HL-60 (cell line): ENCODE measurements around the gene NF2.

Experiments used
- GABPA ChIP-seq: IDR thresholded peaks from 2 replicates; pipeline ENCODE4 v1.6.1; 2012; ENCODE audit warnings: low read depth
- POLR2AphosphoS5 ChIP-seq: IDR thresholded peaks from 2 replicates; pipeline ENCODE4 v1.6.1; 2012; ENCODE audit warnings: low read depth
- REST ChIP-seq: IDR thresholded peaks from 2 replicates; pipeline ENCODE4 v1.6.1; 2012; ENCODE audit warnings: low read depth; ENCODE audit not compliant: insufficient replicate concordance
- SPI1 ChIP-seq: IDR thresholded peaks from 2 replicates; pipeline ENCODE4 v1.6.1; 2012; ENCODE audit warnings: low read depth, mild to moderate bottlenecking, borderline replicate concordance
- TF ChIP-seq, protein P1 (sequence below): IDR thresholded peaks from one replicate; pipeline ENCODE4 v1.5.1; 2011; ENCODE audit warnings: low read length, control low read depth, inconsistent platforms; ENCODE audit not compliant: insufficient read depth

- TF ChIP-seq, protein P1, sequence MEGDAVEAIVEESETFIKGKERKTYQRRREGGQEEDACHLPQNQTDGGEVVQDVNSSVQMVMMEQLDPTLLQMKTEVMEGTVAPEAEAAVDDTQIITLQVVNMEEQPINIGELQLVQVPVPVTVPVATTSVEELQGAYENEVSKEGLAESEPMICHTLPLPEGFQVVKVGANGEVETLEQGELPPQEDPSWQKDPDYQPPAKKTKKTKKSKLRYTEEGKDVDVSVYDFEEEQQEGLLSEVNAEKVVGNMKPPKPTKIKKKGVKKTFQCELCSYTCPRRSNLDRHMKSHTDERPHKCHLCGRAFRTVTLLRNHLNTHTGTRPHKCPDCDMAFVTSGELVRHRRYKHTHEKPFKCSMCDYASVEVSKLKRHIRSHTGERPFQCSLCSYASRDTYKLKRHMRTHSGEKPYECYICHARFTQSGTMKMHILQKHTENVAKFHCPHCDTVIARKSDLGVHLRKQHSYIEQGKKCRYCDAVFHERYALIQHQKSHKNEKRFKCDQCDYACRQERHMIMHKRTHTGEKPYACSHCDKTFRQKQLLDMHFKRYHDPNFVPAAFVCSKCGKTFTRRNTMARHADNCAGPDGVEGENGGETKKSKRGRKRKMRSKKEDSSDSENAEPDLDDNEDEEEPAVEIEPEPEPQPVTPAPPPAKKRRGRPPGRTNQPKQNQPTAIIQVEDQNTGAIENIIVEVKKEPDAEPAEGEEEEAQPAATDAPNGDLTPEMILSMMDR = no peak
- no peak for TF ChIP-seq REST
- TF ChIP-seq POLR2AphosphoS5 = no peak
- no peak for TF ChIP-seq SPI1
- TF ChIP-seq GABPA = no peak
These were observed 35.7 kb downstream of the NF2 start for GRCh38 chr22:29639096-29639495.
